HG02885 (cell line): Measurements from ENCODE around the gene MARK4.

Experiments used
- ATAC-seq: cut with Tn5 transposase; IDR thresholded peaks from one replicate; pipeline ENCODE4 v1.9.1; 2021; ENCODE audit warnings: mild to moderate bottlenecking; ENCODE audit not compliant: unreplicated experiment, poor library complexity

MARK4 gene

GRCh38 chr19:45238556-45238955 is 12.5 kb upstream of the MARK4 start:
- no peak for ATAC-seq

- no peak for ATAC-seq
These were observed 7.8 kb upstream of the MARK4 start for GRCh38 chr19:45243144-45243732.

- ATAC-seq: no peak
These were observed 6.8 kb upstream of the MARK4 start for GRCh38 chr19:45244133-45244794.

GRCh38 chr19:45245334-45245787 is 5.7 kb upstream of the MARK4 start, which contains the start of gene EXOC3L2:
TSS of gene EXOC3L2 (minus strand) at chr19:45245407. CDS start at chr19:45239045, 6,362 bp downstream.
- no peak for ATAC-seq

- no peak for ATAC-seq
These were observed 5.2 kb upstream of the MARK4 start for GRCh38 chr19:45245826-45246225.

DNA sequence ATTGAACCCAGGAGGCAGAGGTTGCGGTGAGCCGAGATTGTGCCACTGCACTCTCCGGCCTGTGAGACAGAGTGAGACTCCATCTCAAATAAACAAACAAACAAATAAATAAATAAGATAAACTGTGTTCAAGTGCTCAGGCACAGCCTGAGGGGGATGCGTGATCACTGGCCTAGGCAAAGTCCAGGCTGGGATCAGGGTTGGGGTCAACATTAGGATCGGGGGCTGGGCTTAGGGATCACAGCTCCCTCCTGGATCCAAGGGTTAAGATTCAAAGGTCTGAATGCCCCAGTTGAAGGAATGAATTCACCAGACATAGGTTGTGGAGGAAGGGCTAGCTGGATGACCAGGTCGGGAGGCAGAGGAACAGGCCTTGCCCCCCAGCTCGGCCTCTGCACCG is 3.9 kb upstream of the MARK4 start:
- ATAC-seq: no peak

DNA sequence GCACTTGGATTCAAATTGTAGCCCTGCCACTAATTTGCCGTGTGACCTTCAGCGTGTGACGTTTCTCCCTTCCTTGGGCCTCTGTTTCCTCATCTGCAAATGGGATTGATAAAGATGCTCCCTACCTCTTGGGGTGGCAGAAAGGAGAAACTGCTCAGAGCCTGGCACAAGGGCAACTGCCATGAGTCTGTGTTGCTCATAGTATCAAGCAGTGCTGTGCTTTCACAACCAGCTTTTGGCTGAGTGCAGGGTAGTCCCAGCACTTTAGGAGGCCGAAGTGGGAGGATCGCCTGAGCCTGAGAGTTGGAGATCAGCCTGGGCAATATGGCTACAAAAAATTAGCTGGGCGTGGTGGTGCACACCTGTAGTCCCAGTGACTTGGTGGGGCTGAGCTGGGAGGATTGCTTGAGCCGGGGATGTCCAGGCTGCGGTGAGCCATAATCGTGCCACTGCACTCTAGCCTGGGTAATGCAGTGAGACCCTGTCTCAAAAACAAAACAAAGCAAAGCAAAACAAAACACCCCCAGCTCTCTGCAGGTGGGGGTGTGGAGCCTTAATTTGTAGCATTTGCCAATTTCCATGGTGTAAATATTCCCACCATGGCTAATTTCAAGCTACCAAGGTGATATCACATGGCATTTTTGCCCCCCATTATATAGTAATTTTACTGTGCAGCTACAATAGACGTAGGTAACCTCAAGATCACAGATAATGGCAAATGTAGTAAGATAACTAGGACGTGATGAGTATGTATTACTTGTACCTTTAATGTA is 1.6 kb upstream of the MARK4 start:
- no peak for ATAC-seq

- ATAC-seq: no peak
These were observed 747 bp upstream of the MARK4 start for GRCh38 chr19:45250216-45250831.

- ATAC-seq: no peak
These were observed 632 bp downstream of the MARK4 start for GRCh38 chr19:45251452-45252354.

DNA sequence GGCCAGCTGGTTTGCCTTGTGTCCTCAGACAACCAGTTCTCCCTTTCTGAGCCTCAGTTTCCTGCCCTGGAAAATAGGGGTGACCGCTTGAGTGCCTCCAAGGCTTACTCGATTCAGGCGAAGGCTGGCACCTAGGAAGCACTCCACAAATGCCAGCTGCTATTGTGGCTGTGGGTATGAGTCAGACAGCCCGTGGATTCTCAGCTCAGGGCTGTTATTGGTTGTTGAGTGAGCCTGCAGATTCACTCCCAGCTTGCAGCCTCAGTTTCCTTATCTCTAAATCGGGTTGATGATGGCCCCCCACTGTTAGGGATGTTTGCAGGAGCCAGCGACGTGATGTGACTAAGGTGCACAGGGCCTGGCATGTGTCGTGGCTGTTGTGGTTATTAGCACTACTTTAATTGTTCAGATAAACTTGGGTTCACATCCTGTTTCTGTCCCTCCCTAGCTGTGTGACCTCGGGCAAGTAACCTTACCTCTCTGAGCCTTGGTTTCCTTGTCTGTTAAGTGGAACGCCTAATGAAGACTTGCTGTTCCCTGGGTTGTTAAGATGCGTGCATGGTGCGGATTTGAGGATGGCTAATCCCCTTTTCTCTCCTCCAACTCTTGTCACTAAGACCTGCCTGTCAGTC is 2.4 kb downstream of the MARK4 start:
- ATAC-seq: no peak

DNA sequence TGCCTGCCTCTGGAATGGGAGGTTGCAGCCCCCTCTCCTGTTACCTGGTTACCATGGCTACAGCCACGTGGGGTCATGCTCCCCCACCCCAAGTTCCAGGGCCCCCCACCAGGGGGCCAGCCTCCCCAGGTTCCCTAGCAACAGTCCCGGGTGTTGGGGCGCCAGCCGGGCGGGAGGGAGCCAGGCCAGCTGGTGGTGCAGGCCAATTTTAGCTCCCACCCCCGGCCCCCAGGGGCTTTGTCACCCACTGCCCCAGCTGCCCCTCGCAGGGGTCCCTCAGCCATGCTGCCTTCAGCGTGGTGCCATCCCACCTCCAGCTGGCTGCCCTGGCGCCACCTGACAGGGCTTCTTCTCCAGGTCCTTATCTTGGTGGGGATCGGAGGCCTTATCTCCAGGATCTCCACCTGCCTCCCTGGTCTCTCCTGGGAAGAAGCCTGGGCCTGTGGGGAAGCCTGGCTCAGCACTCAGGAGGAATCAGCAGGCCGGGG is 3.0 kb downstream of the MARK4 start:
- ATAC-seq: no peak

- ATAC-seq: no peak
These were observed 4.6 kb downstream of the MARK4 start for GRCh38 chr19:45255611-45256157.

DNA sequence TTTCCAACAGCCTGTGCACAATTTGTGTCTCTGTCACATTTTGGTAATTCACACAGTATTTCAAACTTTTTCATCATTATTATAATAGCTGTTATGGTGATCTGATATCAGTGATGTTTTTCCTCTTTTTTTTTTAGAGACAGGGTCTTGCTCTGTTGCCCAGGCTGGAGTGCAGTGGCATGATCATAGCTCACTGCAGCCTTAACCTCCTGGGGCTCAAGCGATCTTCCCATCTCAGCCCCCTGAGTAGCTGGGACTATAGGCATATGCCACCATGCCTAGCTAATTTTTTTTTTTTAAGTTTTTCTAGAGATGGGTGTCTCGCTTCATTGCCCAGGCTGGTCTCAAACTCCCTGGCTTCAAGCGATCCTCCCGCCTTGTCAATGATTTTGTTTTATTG is 5.8 kb downstream of the MARK4 start:
- no peak for ATAC-seq

- ATAC-seq: no peak
These were observed 7.8 kb downstream of the MARK4 start for GRCh38 chr19:45258862-45259261.

GRCh38 chr19:45262570-45262969 is 11.5 kb downstream of the MARK4 start:
- no peak for ATAC-seq

DNA sequence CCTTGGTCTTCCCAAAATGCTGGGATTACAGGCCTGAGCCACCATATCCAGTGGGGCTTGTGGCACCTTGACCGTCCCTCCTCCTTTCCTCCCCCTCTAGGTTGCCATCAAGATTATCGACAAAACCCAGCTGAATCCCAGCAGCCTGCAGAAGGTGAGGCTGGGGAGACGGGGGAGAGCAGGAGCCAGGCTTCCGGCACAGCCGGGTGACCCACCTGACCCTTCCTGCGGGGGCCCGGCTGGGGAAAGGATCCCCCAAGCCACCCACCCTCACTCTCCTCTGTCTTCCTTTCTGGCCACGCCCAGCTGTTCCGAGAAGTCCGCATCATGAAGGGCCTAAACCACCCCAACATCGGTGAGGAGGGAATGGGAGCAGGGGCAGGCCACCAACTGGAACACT is 11.9 kb downstream of the MARK4 start:
- ATAC-seq: no peak

- ATAC-seq: no peak
These were observed 13.8 kb downstream of the MARK4 start for GRCh38 chr19:45264781-45265317.

GRCh38 chr19:45265375-45265774 is 14.3 kb downstream of the MARK4 start:
- ATAC-seq: no peak

GRCh38 chr19:45267296-45267695 is 16.2 kb downstream of the MARK4 start:
- no peak for ATAC-seq
